KOPT-K1 (cell line): ENCODE data around the gene GRIK5.

ENCODE experiments used
- H3K27ac ChIP-seq: fragments of 200-600 bp; sonication (generic); 2 replicates; pipeline ENCODE4 v1.5.1; 2016; ENCODE audit warnings: antibody characterized with exemption, mild to moderate bottlenecking, low read depth, low read length; ENCODE audit not compliant: poor library complexity, severe bottlenecking
- H3K36me3 ChIP-seq: fragments of 200-600 bp; sonication (generic); 2 replicates; pipeline ENCODE4 v1.5.1; 2017; ENCODE audit warnings: antibody characterized with exemption, mild to moderate bottlenecking, low read length, moderate library complexity; ENCODE audit not compliant: insufficient read depth
- H3K9me3 ChIP-seq: fragments of 200-600 bp; sonication (generic); 2 replicates; pipeline ENCODE4 v1.5.1; 2017; ENCODE audit warnings: antibody characterized with exemption, low read length, mild to moderate bottlenecking; ENCODE audit not compliant: insufficient read depth, poor library complexity, severe bottlenecking

GRIK5 gene

DNA sequence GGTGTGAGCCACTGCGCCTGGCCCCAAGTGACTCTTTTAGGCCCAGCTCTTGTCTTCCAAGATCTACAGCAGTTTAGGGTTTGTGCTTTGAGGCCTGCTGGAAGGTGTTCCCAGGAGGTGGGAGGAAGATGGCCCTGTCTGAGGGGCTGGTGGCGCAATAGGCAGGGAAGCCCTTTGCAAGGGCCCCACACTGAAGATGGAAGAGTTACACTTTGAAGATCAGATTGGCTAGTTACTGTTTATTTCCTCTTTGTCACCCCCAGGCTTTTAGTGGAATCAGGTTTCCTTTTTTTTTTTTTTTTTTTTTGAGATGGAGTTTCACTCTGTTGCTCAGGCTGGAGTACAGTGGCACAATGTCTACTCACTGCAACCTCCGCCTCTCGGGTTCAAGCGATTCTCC lies 109.0 kb downstream of the GRIK5 start:
- no peak overlapping the region for H3K27ac ChIP-seq
- no peaks in the 10 kb centered on the region for H3K9me3 ChIP-seq
- H3K36me3 ChIP-seq, result no peaks in the 10 kb centered on the region

DNA sequence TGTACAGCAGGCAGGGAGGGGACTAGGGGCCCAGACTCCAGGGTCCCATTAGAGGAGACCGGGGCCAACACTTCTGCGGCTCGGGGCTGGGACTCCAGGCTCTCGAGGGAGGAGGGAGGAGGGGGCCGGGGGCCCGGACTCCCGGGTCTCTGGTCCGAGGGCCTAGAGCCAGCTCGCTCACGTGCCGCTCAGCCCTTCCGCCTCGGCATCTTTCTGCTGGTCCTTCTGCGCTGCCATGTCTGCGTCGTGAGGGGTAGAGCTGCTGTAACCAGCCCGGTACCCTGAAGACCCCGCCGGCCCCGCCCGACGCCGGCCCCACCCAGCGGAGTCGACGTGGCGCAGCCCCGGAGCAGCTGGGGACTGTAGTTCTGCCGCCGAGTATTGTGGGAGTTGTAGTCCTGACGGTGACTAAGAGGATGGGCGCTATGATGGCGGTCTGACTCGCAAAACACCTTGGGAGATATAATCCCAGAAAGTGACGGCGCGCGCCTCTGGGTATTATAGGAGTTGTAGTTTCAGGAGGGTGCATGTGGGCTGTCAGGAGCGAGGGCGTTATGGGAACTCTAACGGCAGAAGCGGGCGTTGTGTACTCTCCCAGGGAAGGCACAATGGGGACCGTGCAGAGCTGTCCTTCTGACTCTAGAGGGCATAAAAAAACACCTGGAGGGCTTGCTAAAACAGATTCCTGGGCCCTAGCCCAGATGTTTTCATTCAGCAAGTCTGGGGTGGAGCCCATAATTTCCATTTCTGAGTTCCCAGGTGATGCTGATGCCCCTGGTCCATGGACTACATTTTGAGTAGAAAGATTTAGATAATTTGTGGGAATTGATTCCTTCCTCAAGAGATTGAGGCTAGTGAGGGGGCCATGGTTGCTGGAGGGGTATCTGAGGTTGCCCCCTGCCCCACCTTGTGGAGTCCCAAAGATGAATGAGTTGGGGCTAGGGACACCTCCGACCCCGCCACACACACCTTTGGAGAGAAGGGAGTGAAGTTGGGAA lies 110.7 kb downstream of the GRIK5 start, which contains the start of gene RABAC1:
TSS of gene RABAC1 (minus strand) at position 266 of the 998 bp plus-strand sequence. CDS start at position 237, 29 bp downstream.
- Histone ChIP-seq H3K9me3 (no peaks in the 10 kb centered on the region), H3K36me3 (no peaks in the 10 kb centered on the region), H3K27ac (peak within 1 kb of the TSS; percentile 50)

DNA sequence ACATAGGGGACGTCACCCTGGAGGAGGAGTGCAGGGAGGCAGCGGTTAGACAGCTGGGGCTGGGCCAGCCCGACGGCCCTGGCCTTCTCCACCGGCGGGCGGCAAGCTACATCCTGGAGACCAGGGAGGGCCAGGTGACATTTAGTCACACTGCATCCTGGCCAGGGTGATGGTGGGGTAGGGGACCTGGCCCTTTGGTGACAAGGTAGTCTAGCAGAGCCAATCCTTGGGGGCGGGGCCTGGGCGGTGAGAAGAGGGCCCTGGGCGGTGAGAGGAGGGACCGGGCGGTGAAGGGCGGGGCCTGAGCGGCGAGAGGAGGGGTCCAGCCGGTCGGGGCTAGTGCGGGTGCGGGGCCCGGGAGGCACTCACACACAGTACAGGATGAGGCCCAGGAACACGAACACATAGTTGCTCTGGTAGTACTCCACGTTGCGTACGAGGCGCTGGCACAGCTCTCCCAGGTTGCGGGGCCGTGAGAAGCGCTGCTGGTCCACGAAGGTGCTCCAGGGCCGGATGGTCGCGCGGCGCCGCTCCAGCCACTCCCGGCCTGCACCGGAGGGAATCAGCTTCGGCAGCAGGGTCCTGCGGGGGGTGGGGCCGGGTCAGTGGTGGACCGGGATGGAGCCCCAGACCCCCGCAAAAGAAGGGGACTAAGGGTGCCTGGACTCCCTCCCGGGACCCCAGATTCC lies 111.5 kb downstream of the GRIK5 start:
- peak overlapping the region; percentile 50 for H3K27ac ChIP-seq
- no peaks in the 10 kb centered on the region for H3K9me3 ChIP-seq
- no peaks in the 10 kb centered on the region for H3K36me3 ChIP-seq

DNA sequence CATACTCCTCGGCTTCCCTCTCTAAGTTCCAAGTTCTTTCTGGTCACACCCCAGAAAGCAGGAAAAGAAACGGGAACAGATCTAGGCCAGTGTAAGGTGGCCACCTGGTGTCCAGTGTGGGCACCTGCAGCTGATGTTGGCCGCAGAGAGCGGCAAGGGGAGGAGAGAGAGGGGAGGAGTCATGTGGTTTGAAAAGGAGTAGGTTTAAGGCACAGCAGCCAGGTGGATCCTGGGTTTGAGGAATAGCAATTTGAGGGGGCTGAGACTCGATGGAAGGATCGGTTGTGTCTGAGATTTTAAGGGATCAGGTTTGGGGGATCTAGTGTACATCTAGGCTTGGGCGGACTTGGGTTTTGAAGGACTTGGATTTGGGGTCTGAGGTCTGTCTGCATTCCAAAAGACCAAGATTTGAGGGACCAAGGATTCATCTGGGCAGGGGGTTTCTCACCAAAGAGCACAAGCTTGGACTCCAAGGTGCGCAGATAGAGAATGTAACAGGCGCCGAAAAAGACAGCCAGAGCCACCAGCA lies 112.1 kb downstream of the GRIK5 start:
- no peaks in the 10 kb centered on the region for H3K9me3 ChIP-seq
- H3K36me3 ChIP-seq, result no peaks in the 10 kb centered on the region
- no peak overlapping the region for H3K27ac ChIP-seq

DNA sequence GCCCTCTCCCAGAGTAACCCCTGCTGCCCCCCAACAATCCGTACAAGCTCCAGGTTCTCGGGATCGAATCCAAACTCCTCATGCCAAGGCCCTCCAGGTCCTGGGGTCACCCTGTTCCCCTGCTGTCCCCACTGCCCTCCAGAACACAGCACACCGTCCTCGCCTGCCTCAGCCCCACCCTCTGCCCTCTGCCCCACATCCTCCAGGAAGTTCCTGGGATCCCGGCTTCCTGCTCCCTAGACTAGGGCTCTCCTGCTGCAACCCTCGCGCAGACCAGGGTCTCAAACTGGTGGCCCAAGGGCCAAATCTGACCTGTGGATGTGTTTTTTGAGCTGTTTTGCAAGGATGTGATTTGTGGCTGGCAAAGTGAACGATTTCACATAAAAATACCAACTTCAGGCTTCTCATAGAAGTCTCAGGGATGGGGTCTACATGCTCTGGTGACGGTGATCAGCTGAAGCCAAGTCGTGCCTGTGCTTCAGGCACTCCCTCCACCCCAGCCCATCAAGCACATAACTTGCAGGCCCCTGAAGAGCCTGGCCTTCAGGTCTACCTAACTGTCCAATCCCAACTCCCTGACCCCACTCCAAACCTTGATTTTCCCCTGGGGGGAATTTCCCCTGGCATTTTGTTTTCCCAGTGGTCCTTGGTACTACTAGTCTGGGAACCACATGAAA lies 112.7 kb downstream of the GRIK5 start:
- Histone ChIP-seq H3K9me3 (no peaks in the 10 kb centered on the region), H3K36me3 (no peaks in the 10 kb centered on the region), H3K27ac (no peak overlapping the region)

DNA sequence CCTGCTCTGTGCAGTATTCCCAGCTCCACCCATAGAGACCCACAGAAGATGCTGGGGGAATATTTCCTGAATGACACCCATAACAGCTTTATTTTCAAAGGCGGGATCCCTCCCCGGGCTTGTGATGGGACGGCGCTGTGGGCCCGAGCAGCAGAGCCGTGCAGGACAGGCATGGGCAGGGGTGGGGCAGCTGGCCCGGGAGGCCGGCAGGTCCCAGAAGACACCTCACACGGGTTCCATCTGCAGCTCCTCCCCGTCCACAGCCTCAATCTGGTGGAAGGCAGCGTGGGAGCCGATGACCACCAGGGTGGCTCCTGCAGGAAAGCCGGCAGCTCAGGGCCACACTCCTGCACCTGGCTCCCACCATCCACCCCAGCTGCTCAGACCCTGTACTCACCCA lies 113.4 kb downstream of the GRIK5 start:
- no peaks in the 10 kb centered on the region for H3K9me3 ChIP-seq
- H3K36me3 ChIP-seq, result no peaks in the 10 kb centered on the region
- H3K27ac ChIP-seq, result no peak overlapping the region

DNA sequence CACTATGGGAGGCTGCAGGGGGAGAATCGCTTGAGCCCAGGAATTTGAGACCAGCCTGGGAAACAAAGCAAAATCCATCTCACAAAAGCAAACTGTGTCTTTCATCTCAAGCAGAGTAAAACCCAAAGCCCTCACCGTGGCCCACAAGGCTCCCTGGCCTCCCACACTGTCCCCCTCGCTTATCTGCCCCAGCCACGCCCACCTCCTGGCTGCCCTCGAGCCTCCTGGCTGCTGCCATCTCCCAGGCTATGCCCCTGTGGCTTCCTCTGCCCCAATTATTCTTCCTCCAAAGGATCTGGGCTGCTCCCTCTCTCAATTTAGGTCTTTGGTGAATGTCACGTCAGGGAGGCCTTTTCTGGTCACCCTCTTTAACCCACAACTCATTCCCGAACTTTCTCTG lies 114.5 kb downstream of the GRIK5 start:
- Histone ChIP-seq H3K36me3 (no peaks in the 10 kb centered on the region), H3K27ac (no peak overlapping the region), H3K9me3 (no peaks in the 10 kb centered on the region)

DNA sequence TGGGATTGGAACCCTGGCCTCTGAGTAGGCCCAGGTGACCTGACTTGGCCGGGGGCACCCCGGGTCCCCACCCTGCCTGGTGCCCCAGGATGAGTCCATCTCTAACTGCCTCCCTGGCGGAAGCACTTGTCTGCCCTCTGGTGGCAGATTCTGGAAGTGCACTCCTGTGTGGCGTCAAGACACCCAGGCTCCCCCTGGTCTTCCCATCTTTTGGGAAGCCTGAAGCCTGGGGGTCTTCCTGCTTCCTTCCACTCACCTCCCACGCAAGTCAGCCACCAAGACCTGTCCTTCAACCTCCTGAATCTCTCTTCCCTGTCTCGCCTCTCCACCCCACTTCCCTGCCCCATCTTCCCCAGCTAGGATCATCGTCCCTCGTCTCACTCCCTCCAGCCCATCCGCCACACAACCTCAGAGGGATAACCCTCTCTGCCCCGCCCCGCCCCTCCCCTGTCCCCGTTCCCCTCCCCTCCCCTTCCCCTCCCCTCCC lies 118.3 kb downstream of the GRIK5 start:
- Histone ChIP-seq H3K27ac (no peak overlapping the region), H3K9me3 (no peaks in the 10 kb centered on the region), H3K36me3 (no peaks in the 10 kb centered on the region)
